ENCODE measurements around the gene RAB14. TPM values are rescaled to one million over a fixed set of nuclear protein-coding genes. Genes with fewer than 3 reads are reported as not detected.

The RAB14 gene
- total RNA-seq, 1 donor from 2014 or later = 62.0 TPM

Other genes starting within 250 kb of the RAB14 start
- gene C5, start 151.6 kb downstream of the RAB14 start, total RNA-seq = 0.82 and 1.8 TPM in 2 replicates
- gene CNTRL, start 126.9 kb downstream of the RAB14 start, total RNA-seq = 67.6 and 68.4 TPM in 2 replicates
- 1.1 and 1.9 TPM in 2 replicates for gene GSN, start 66.3 kb upstream of the RAB14 start, total RNA-seq
- gene STOM, start 168.4 kb upstream of the RAB14 start, total RNA-seq = 18.9 and 21.0 TPM in 2 replicates